ENCODE results near the gene FIBCD1. TPM values are rescaled to one million over a fixed set of nuclear protein-coding genes. Genes with fewer than 3 reads are reported as not detected.

FIBCD1 gene
- total RNA-seq, 1 donor from 2014 or later, result 0.66 TPM

DNA sequence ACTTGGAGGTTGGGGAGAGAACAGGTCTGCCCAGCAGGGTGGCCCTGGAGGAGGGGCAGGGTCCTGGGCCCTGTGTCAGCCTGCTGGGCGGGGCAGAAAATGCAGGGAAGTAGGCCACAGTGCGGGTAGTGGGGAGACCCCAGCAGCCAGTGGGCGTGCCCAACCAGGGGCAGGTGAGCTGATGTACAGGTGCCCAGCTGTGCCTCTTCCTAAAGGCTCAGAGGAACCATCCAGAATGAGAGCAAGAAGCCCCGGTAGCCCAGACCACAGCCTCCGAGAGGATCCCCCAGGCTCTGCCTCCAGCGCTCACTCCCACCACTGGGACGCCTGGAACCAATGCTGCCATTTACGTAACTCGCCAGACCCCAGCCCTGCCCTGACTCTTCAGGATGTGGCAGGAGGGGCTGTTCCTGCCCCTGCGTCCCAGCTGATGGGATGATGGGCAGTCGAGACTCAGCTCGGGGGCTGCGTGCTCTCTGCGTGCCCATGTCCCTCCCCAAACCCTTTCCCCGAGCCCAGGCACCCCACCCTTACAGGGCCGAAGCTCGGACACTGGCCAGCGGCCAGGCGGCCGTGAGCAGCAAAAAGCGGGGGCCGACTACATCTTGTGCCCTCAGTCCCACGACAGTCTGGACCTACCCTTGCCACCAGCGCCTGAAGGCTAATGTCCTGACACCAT, 24.5 kb downstream of the FIBCD1 start:
- Histone ChIP-seq H3K4me1 (ENCODE audit: insufficient read depth, low read length) (peaks cover 14% of the 10 kb centered on the region), H3K9ac (ENCODE audit: low read length) (no peak overlapping the region), H3K79me2 (ENCODE audit: insufficient read depth, low read length) (no peaks in the 10 kb centered on the region), H3K4me3 (ENCODE audit: insufficient read depth, low read depth, low read length) (no peak overlapping the region), H3K27ac (ENCODE audit: low read depth, low read length) (no peak overlapping the region), H2AFZ (ENCODE audit: low read depth, low read length) (no peak overlapping the region), H3K9me3 (ENCODE audit: insufficient read depth, low read depth, low read length) (no peaks in the 10 kb centered on the region), H3K36me3 (ENCODE audit: insufficient read depth, low read length) (no peaks in the 10 kb centered on the region), H3K4me2 (ENCODE audit: low read length) (no peak overlapping the region), H3K27me3 (ENCODE audit: insufficient read depth, low read length) (peaks cover 12% of the 10 kb centered on the region), H4K20me1 (ENCODE audit: insufficient read depth, low read length) (no peaks in the 10 kb centered on the region)
- no peaks in the 10 kb centered on the region for H3K9me3 Mint-ChIP-seq (ENCODE audit: unreplicated experiment)
- DNase-seq (ENCODE audit: low read depth) (no peak), FAIRE-seq (no peak)
- H3K36me3 Mint-ChIP-seq (ENCODE audit: low read depth, unreplicated experiment), result no peaks in the 10 kb centered on the region
- TF ChIP-seq EZH2 (IDR thresholded peaks at IDR 0.05; ENCODE audit: insufficient read depth, low read length), result no peak
- TF ChIP-seq, protein P1, sequence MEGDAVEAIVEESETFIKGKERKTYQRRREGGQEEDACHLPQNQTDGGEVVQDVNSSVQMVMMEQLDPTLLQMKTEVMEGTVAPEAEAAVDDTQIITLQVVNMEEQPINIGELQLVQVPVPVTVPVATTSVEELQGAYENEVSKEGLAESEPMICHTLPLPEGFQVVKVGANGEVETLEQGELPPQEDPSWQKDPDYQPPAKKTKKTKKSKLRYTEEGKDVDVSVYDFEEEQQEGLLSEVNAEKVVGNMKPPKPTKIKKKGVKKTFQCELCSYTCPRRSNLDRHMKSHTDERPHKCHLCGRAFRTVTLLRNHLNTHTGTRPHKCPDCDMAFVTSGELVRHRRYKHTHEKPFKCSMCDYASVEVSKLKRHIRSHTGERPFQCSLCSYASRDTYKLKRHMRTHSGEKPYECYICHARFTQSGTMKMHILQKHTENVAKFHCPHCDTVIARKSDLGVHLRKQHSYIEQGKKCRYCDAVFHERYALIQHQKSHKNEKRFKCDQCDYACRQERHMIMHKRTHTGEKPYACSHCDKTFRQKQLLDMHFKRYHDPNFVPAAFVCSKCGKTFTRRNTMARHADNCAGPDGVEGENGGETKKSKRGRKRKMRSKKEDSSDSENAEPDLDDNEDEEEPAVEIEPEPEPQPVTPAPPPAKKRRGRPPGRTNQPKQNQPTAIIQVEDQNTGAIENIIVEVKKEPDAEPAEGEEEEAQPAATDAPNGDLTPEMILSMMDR (IDR thresholded peaks at IDR 0.05; ENCODE audit: insufficient read depth, low read depth, low read length), result no peak
- H3K4me1 Mint-ChIP-seq (ENCODE audit: low read depth, unreplicated experiment), result no peaks in the 10 kb centered on the region
- peaks cover 45% of the 10 kb centered on the region for H3K27me3 Mint-ChIP-seq (ENCODE audit: low read depth, unreplicated experiment)
- no peak overlapping the region for H3K27ac Mint-ChIP-seq (ENCODE audit: unreplicated experiment)
- H3K4me3 Mint-ChIP-seq (ENCODE audit: unreplicated experiment), result no peak overlapping the region

DNA sequence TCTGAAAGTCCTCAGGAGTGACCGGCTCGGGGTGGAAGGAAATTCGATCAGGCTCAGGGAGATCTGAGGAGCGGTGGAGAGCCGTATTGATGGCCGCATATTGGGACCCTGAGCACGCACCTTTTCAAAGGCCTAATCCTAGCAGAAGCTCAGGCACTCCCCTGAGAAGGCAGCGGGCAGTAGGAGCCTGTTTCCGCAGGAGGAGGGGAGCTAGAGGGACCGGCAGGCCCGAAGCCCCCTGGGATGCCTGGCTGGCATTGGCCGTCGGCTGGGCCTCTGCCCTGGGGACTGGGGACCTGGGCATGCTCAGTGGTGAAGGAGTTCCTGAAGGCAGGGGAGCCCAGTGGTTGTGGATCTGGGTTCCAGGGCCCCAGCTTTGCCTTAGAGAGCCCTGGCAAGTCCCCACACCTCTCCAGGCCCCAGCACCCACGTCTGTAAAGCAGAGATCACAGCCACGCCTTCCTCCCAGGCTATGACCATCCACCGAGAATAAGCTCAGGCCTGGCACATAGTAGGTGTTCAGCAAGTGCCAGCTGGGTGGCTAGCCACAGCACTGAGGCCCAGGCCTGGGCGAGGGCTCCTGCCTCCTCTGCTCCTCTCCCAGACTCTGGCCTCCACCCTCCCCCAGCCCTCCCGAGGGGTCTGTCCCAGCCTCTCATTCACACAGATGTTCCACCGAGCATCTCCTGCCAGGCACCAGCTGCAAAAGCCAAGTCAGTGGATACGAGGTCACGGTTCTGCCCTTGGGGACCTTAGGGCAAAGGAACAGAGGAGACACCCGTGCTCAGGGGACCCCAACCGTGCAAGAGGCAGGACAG, 25.2 kb downstream of the FIBCD1 start:
- H3K4me1 ChIP-seq (ENCODE audit: insufficient read depth, low read length), result peaks cover 14% of the 10 kb centered on the region
- Mint-ChIP-seq H3K27ac (ENCODE audit: unreplicated experiment) (no peak overlapping the region), H3K9me3 (ENCODE audit: unreplicated experiment) (no peaks in the 10 kb centered on the region), H3K4me1 (ENCODE audit: low read depth, unreplicated experiment) (no peaks in the 10 kb centered on the region), H3K27me3 (ENCODE audit: low read depth, unreplicated experiment) (peaks cover 43% of the 10 kb centered on the region), H3K36me3 (ENCODE audit: low read depth, unreplicated experiment) (no peaks in the 10 kb centered on the region), H3K4me3 (ENCODE audit: unreplicated experiment) (no peak overlapping the region)
- DNase-seq (ENCODE audit: low read depth) (no peak), FAIRE-seq (no peak)
- H3K36me3 ChIP-seq (ENCODE audit: insufficient read depth, low read length), result no peaks in the 10 kb centered on the region
- H4K20me1 ChIP-seq (ENCODE audit: insufficient read depth, low read length), result no peaks in the 10 kb centered on the region
- peaks cover 7% of the 10 kb centered on the region for H3K27me3 ChIP-seq (ENCODE audit: insufficient read depth, low read length)
- no peaks in the 10 kb centered on the region for H3K79me2 ChIP-seq (ENCODE audit: insufficient read depth, low read length)
- H3K9ac ChIP-seq (ENCODE audit: low read length), result peak overlapping the region; percentile 76
- peak overlapping the region; percentile 47 for H3K27ac ChIP-seq (ENCODE audit: low read depth, low read length)
- H2AFZ ChIP-seq (ENCODE audit: low read depth, low read length), result peak overlapping the region; percentile 69
- TF ChIP-seq EZH2 (IDR thresholded peaks at IDR 0.05; ENCODE audit: insufficient read depth, low read length), result no peak
- TF ChIP-seq, protein P1 (IDR thresholded peaks at IDR 0.05; ENCODE audit: insufficient read depth, low read depth, low read length), result no peak
- H3K4me3 ChIP-seq (ENCODE audit: insufficient read depth, low read depth, low read length), result peak overlapping the region; percentile 38
- peak overlapping the region; percentile 75 for H3K4me2 ChIP-seq (ENCODE audit: low read length)
- no peaks in the 10 kb centered on the region for H3K9me3 ChIP-seq (ENCODE audit: insufficient read depth, low read depth, low read length)

All from astrocyte (in vitro differentiated cells and primary cell).